HG03135 (cell line): ENCODE results near the gene CSTF2T.
"Not testable (repeated sequence)": the region's sequence is repeated elsewhere in the genome, so short reads cannot be mapped to it uniquely, and the experiment has no call there.

Experiments used
- ATAC-seq: cut with Tn5 transposase; IDR thresholded peaks from one replicate; pipeline ENCODE4 v1.9.1; 2021; ENCODE audit warnings: mild to moderate bottlenecking, moderate library complexity; ENCODE audit not compliant: unreplicated experiment

Gene CSTF2T

GRCh38 chr10:51698473-51699063 lies 827 bp downstream of the CSTF2T start:
- no peak for ATAC-seq

GRCh38 chr10:51696251-51696650 lies 3.1 kb downstream of the CSTF2T start:
- no peak for ATAC-seq

- no peak for ATAC-seq
Observed at GRCh38 chr10:51694086-51694768, 5.2 kb downstream of the CSTF2T start.

- ATAC-seq: no peak
Observed at GRCh38 chr10:51691135-51691534, 8.3 kb downstream of the CSTF2T start.

- no peak for ATAC-seq
Observed at GRCh38 chr10:51689536-51689935, 9.9 kb downstream of the CSTF2T start.

- ATAC-seq: not testable (repeated sequence)
Observed at GRCh38 chr10:51688826-51689225, 10.6 kb downstream of the CSTF2T start.

GRCh38 chr10:51687296-51687695 lies 12.1 kb downstream of the CSTF2T start:
- no peak for ATAC-seq

- no peak for ATAC-seq
Observed at GRCh38 chr10:51685768-51686167, 13.6 kb downstream of the CSTF2T start.

- ATAC-seq: no peak
Observed at GRCh38 chr10:51683031-51683691, 16.2 kb downstream of the CSTF2T start.

GRCh38 chr10:51679841-51680240 lies 19.6 kb downstream of the CSTF2T start:
- no peak for ATAC-seq

- ATAC-seq: no peak
Observed at GRCh38 chr10:51675088-51675487, 24.3 kb downstream of the CSTF2T start.

GRCh38 chr10:51672039-51672535 lies 27.3 kb downstream of the CSTF2T start:
- no peak for ATAC-seq

GRCh38 chr10:51669041-51669440 lies 30.4 kb downstream of the CSTF2T start:
- no peak for ATAC-seq

- ATAC-seq: no peak
Observed at GRCh38 chr10:51668336-51668689, 31.1 kb downstream of the CSTF2T start.

- no peak for ATAC-seq
Observed at GRCh38 chr10:51667678-51668335, 31.6 kb downstream of the CSTF2T start.

- no peak for ATAC-seq
Observed at GRCh38 chr10:51666456-51666855, 32.9 kb downstream of the CSTF2T start.

GRCh38 chr10:51663086-51663485 lies 36.3 kb downstream of the CSTF2T start:
- ATAC-seq: no peak

GRCh38 chr10:51659344-51659743 lies 40.1 kb downstream of the CSTF2T start:
- ATAC-seq: no peak

GRCh38 chr10:51658000-51658399 lies 41.4 kb downstream of the CSTF2T start:
- ATAC-seq: no peak

GRCh38 chr10:51656503-51656902 lies 42.9 kb downstream of the CSTF2T start:
- ATAC-seq: no peak

- no peak for ATAC-seq
Observed at GRCh38 chr10:51654918-51655317, 44.5 kb downstream of the CSTF2T start.

- no peak for ATAC-seq
Observed at GRCh38 chr10:51653025-51653424, 46.4 kb downstream of the CSTF2T start.
